Urinary bladder (tissue), 4 donors: ENCODE data around the gene IL18BP. TPM values are rescaled to one million over a fixed set of nuclear protein-coding genes. Genes with fewer than 3 reads are reported as not detected.

Source experiments
- DNase-seq: peaks from one replicate; pipeline ENCODE4 v3.0.0-alpha.2; 2015; ENCODE audit errors: extremely low spot score
- H3K27ac ChIP-seq: one replicate; pipeline ENCODE4 v1.5.1; 2013; ENCODE audit warnings: low read depth, mild to moderate bottlenecking, moderate library complexity
- H3K36me3 ChIP-seq: one replicate; pipeline ENCODE4 v1.6.1; 2013; ENCODE audit warnings: mild to moderate bottlenecking, moderate library complexity; ENCODE audit not compliant: insufficient read depth
- H3K4me1 ChIP-seq: one replicate; pipeline ENCODE4 v1.6.1; 2013; ENCODE audit warnings: mild to moderate bottlenecking, moderate library complexity; ENCODE audit not compliant: insufficient read depth
- H3K4me3 ChIP-seq: one replicate; pipeline ENCODE4 v1.5.1; 2013; ENCODE audit warnings: low read depth, low read length
- WGBS: extraction: QIAGEN DNeasy Blood & Tissue Kit; methylation state at CpG from one replicate; pipeline ENCODE4 v1.1.7; 2013; 5-methylcytosine and 5-hydroxymethylcytosine counted together
- polyA plus RNA-seq: library from polyadenylated mRNA; stranded (reverse); fragments of 200-250 nt; gene quantifications from one replicate; pipeline ENCODE4 v1.2.3, GENCODE V29; 2013
- total RNA-seq: library from RNA; depleted of rRNA; stranded (reverse); fragments of >200 nt; gene quantifications from one replicate; pipeline ENCODE4 v1.2.3, GENCODE V29; 2014
- donor health status: healthy with polysubstance abuse.
- donor health status: healthy.

Gene IL18BP
- total and polyA plus RNA-seq, 2 donors = 6.0 to 14.2 TPM

DNA sequence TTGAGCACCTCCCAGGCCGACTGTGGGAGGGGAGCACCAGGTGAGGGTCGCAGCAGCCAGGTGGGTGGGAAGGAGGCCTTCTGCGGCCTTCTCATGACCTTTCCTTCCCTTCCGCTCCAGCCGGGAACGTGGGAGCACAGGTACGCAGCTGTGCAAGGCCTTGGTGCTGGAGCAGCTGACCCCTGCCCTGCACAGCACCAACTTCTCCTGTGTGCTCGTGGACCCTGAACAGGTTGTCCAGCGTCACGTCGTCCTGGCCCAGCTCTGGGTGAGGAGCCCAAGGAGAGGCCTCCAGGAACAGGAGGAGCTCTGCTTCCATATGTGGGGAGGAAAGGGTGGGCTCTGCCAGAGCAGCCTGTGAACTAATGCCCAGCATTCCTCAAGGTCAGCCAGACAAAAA, 2.6 kb downstream of the IL18BP start:
- H3K4me1 ChIP-seq = no peaks in the 10 kb centered on the region
- 79% methylated on average over 11 of the region's 11 CpGs for WGBS

DNA sequence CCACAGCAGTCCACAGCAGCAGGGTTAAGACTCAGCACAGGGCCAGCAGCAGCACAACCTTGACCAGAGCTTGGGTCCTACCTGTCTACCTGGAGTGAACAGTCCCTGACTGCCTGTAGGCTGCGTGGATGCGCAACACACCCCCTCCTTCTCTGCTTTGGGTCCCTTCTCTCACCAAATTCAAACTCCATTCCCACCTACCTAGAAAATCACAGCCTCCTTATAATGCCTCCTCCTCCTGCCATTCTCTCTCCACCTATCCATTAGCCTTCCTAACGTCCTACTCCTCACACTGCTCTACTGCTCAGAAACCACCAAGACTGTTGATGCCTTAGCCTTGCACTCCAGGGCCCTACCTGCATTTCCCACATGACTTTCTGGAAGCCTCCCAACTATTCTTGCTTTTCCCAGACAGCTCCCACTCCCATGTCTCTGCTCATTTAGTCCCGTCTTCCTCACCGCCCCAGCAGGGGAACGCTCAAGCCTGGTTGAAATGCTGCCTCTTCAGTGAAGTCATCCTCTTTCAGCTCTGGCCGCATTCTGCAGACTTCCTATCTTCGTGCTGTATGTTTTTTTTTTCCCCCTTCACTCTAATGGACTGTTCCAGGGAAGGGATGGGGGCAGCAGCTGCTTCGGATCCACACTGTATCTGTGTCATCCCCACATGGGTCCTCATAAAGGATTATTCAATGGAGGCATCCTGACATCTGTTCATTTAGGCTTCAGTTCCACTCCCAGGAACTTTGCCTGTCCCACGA, 3.3 kb downstream of the IL18BP start:
- Histone ChIP-seq H3K36me3 (peaks cover 10% of the 10 kb centered on the region), H3K27ac (no peak overlapping the region), H3K4me3 (no peak overlapping the region), H3K4me1 (no peaks in the 10 kb centered on the region)
- DNase-seq = no peak
- 50% methylated on average over 10 of the region's 10 CpGs for whole genome bisulfite sequencing

More for the DNA sequence above, 2.6 kb downstream of the IL18BP start:
- DNase-seq = no peak
- H3K27ac ChIP-seq = no peak overlapping the region
- peaks cover 7% of the 10 kb centered on the region for H3K36me3 ChIP-seq
- no peak overlapping the region for H3K4me3 ChIP-seq

DNA sequence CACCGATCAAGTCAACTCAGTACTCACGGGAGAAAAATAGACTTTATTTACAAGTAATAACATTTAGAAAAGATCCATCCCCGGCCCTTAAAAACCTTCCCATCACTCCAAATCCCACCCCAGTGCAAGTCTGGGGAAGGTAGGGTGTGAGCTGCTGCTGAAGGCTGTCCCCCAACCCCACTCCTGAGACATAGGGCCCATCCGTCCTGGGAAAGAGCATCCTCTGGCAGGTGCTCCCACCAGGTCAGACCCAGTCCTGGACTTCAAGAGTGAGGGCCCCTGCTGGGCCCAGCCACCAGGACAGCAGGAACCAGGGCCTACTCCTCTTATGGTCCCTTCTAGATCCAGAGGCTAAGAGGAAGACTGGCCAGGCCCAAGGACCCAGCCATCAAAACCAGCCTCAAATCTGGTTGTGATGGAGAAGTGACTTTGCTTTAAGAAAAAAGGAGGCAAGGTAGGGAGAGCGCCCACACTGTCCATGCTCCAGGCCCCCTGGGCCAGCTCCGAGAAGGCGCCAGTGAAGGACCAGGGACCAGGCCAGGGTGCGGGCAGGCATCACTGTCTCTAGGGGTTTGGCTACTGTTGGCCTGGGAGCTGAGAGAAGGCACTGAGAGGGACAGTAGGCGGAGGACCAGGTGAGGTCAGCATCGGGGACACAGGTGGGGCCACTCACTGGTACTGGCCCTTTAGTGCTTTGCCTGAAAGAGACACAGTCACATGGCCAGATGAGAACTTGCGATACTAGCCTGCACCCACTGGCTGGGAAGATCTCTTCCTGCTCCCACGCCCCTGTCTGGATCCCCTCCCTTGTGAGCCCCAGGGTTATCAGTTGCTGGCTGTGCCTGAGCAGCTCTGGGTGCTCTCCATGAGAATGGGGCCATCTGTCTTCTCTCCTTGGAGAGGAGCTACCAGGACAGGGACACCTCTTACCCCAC, 4.4 kb downstream of the IL18BP start:
- no peak overlapping the region for H3K27ac ChIP-seq
- no peaks in the 10 kb centered on the region for H3K4me1 ChIP-seq
- no peak overlapping the region for H3K4me3 ChIP-seq
- 77% methylated on average over 12 of the region's 12 CpGs for WGBS
- H3K36me3 ChIP-seq = peaks cover 12% of the 10 kb centered on the region
- DNase-seq = no peak

DNA sequence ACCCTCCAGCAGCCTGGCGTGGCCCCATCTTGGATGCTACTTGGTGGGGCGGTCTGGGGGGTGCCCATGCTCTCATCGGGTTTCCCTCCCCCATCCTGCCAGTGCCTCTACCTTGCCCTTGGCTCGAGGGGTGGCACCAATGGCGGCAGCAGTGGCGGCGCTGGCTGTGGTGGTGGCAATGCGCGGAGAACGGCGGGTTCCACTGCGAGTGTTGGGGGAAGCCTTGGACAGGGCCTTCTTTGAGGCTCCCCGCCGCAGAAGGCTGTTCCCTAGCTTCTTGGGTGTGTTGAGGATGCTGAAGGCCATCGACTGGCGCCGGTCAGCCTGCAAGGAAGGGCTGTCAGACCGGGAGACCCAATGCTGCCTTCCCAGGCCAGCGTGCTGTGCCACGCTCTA, 5.1 kb downstream of the IL18BP start:
- DNase-seq = no peak
- Histone ChIP-seq H3K36me3 (peaks cover 12% of the 10 kb centered on the region), H3K4me3 (no peak overlapping the region), H3K4me1 (no peaks in the 10 kb centered on the region), H3K27ac (no peak overlapping the region)
- WGBS = 93% methylated on average over 20 of the region's 20 CpGs

DNA sequence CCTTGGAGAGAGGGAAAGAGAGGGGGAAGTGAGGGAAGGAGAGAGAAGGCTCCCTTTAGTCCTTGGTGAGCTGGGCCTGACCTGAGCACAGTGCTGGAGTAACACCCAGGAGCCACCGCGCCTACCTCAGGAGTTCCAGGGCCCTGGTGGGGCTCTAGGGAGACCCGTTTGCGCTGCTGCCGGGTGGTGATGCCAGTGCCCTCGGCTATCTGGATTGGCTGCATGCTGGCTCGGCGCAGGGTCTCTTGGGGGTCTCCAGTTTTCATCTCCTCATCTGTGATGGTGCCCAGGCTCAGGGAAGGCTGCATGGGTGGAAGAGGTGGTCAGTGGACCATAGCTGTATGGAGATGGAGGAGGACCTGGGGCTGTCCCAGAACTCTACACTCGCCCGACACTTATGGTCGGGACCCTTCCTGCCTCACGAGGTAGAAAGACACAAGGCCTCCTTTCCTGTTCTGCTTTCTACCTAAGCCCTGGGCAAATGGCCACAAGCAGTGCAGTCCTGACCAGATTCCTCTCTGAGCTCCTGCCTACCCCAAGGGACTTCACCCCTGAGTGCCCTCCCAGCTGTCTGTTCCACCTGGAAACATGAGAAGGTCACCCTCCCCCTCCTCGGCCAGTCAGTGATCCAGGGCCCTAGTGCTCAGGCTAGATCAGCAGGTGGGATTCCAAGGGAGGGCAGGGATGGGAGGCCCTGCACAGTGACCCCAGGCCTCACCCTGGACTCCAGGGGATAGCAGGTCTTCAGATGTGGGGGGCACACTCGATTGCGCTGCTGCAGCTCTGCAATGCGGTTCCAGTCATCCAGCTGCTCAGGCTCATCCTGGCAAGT, 6.0 kb downstream of the IL18BP start:
- no peak overlapping the region for H3K4me3 ChIP-seq
- H3K36me3 ChIP-seq = peaks cover 14% of the 10 kb centered on the region
- 86% methylated on average over 16 of the region's 16 CpGs for WGBS
- no peak for DNase-seq
- H3K27ac ChIP-seq = no peak overlapping the region
- H3K4me1 ChIP-seq = no peaks in the 10 kb centered on the region

DNA sequence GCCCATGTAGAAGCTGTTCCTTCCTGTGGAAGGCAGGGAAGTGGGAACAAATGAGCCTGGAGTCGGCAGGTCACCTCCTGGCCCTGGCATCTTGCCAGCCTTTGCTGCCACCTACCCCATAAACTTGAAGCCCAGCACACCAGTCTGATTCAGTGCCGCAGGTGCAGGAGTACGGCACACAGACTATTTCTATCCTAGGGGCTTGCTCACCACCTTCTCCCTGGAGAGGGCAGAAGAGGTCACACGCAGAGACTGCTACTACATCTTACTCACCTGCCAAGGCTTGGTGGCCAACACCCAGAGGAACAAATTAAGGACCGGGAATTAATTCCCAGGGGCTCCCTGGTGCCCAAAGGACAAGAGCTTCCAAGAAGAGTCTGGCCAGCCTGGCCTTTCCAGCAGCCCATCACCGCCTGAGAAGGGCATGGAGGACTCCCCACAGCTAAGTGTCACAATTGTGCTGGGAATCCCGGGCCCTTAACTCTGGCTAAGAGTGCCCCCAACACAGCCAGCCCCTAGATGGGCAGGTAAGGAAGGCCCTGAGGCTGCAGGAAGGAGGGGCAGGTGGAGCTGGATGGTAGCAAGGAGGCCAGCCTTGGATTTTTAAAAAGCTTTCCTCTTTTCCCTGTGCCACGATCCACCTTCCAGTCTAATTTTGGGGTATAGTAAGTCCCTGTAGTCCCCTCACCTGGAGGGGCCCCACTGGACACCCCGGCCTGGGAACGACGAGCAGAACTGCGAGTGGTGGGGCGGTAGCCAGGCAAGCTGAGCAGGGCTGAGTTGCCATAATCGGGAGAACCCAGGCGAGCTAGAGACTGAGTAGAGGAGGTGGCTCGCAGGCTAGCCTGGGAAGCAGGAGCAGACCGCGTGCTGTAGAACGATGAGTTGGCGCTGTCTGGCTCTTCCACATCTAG, 6.9 kb downstream of the IL18BP start:
- no peak overlapping the region for H3K4me3 ChIP-seq
- 86% methylated on average over 20 of the region's 20 CpGs for WGBS
- no peak for DNase-seq
- H3K27ac ChIP-seq = no peak overlapping the region
- H3K4me1 ChIP-seq = no peaks in the 10 kb centered on the region
- H3K36me3 ChIP-seq = peaks cover 14% of the 10 kb centered on the region

DNA sequence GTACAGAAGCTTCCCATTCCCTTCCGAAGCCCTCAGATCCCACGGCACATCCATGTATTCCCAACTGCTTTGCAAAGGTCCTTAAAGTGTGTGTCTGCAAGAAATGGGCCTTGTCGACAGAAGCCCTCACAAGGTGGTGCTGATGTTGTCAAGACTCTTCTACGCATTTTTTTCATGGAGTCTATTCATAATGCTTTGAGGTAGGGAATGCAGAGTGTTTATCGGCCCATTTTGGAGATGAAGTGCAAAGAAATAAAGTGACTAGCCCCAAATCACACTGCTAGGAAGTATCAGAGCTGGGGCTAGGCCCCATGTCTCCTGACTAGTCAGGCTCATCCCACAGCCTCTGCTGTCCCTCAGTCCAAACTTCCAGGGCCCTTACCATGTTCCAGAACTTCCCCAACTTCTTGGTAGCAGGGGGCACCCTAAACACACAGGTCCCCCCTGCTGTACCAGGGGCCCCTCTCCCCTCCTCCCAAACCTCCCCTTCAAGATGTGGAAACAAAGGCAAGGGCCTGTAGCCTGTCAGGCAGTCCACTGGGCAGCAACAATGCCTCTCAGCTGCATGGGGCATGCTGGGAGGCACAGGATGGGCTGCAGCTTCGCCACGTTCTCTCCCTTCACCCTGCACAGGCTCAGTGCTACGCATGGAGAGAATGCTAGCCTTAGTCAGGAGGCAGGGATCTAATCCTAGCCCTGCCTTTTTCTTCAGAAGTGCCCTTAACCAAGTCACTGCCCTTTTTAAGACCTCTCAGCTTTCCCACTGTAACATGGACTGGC, 7.8 kb downstream of the IL18BP start:
- Histone ChIP-seq H3K27ac (no peak overlapping the region), H3K4me3 (no peak overlapping the region), H3K4me1 (no peaks in the 10 kb centered on the region), H3K36me3 (peaks cover 14% of the 10 kb centered on the region)
- WGBS = 70% methylated on average over 8 of the region's 8 CpGs
- no peak for DNase-seq

DNA sequence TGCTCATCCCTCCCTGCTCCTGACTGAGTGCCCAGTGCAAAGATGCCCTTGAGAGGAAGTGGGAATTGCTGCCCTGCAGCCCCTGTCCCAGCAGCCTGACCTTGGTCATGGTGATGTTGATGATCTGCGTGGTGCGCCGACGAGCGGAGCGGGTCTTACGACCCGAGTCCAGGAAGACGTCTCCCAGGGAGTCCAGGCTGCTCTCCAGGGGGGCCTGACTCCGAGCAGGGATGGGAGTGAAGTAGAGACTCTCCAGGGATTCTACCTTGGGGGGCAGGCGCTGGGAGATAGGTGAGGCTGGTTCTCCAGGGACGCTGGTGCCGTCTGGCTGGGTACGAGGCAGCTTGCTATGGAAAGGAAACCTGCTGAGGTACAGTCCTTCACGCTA, 8.4 kb downstream of the IL18BP start:
- DNase-seq = no peak
- H3K4me3 ChIP-seq = no peak overlapping the region
- peaks cover 14% of the 10 kb centered on the region for H3K36me3 ChIP-seq
- H3K4me1 ChIP-seq = no peaks in the 10 kb centered on the region
- 88% methylated on average over 15 of the region's 15 CpGs for WGBS
- H3K27ac ChIP-seq = no peak overlapping the region

DNA sequence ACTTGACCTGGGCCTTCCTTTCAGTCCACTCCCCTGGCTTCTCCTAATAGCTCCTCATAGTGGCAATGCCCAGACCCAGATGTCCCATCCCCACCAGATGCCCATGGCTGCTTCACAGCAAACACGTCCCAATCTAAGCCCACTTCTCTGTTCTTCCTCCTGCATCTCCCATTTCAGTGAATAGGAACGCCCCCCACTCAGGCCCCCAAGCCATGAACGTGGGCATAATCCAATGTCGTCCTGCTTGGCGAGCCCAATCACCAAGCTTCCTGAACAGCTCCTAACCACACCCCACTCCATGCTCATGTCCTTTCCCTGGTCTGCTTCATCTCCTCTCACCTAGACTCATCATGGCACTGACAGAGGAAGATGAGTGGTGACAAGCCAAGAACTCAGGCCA, 8.9 kb downstream of the IL18BP start:
- no peak overlapping the region for H3K27ac ChIP-seq
- no peak for DNase-seq
- no peaks in the 10 kb centered on the region for H3K4me1 ChIP-seq
- 73% methylated on average over 5 of the region's 5 CpGs for WGBS
- peaks cover 14% of the 10 kb centered on the region for H3K36me3 ChIP-seq
- no peak overlapping the region for H3K4me3 ChIP-seq

DNA sequence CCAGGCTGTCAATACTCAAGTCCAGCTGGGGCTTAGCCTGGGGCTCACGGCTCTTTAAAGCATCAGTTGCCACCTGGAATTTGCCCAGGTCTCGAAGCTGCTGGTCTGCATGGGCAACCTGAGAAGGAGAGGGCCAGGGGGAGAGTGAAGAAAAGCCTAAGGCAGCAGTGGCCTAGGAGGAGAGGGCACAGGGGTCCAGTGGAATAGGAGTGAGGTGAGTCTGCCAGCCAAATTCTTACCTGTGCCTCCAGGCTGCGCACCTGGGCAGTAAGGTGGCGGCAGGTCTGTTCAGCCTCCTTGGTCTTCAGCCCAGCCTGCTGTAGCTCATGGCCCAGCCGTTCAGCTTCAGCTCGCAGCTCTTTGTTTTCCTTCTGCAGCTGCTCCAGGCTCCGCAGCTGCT, 10.0 kb downstream of the IL18BP start:
- Histone ChIP-seq H3K36me3 (peaks cover 12% of the 10 kb centered on the region), H3K4me1 (no peaks in the 10 kb centered on the region)
- WGBS = 76% methylated on average over 7 of the region's 7 CpGs

DNA sequence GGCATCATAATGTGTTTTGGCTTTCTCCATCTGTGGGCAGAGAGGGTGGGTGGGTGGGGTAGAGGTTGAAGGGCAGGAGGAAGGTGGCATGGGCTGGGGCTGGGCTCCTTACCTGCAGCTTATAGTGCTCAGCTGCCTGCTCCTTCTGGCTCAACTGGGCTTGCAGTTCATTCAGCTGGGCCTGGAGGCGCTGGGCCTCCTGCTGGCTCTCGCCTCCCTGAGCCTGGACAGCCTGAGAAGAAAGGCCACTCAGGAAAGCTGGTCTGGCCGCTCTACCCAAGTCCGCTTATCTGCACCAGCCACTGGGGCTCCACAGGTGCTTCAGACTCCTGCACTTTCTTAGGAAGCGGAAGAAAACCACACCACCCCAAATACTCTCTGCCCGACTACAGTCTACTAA, 10.4 kb downstream of the IL18BP start:
- no peak for DNase-seq
- no peaks in the 10 kb centered on the region for H3K4me1 ChIP-seq
- H3K36me3 ChIP-seq = peaks cover 10% of the 10 kb centered on the region
- 91% methylated on average over 6 of the region's 6 CpGs for WGBS
- H3K27ac ChIP-seq = no peak overlapping the region
- no peak overlapping the region for H3K4me3 ChIP-seq

More for the DNA sequence above, 10.0 kb downstream of the IL18BP start:
- Histone ChIP-seq H3K27ac (no peak overlapping the region), H3K4me3 (no peak overlapping the region)
- DNase-seq = no peak
